Stimulated activated memory B cell treated with anti-CD40 and anti-IgM and Interleukin-4, amounts not matched to agents 10 μg/mL and 1 μg/mL and 100 μg/mL, for 72 hours (primary cell): ENCODE results near the gene ZNF91.
"Not testable (repeated sequence)": the region's sequence is repeated elsewhere in the genome, so short reads cannot be mapped to it uniquely, and the experiment has no call there.

Experiments used
- ATAC-seq: fragments of 150-1000 bp; cut with Tn5 transposase; 2 replicates; pipeline ENCODE4 v1.10.0; 2021
- H3K27ac Mint-ChIP-seq: one replicate; pipeline ENCODE4 v1.8.0; 2022; ENCODE audit warnings: mild to moderate bottlenecking, mixed read lengths
- H3K27me3 Mint-ChIP-seq: one replicate; pipeline ENCODE4 v1.8.0; 2022; ENCODE audit warnings: mixed read lengths
- H3K36me3 Mint-ChIP-seq: one replicate; pipeline ENCODE4 v1.8.0; 2022; ENCODE audit warnings: mixed read lengths
- H3K4me1 Mint-ChIP-seq: one replicate; pipeline ENCODE4 v1.8.0; 2022; ENCODE audit warnings: mixed read lengths
- H3K4me3 Mint-ChIP-seq: one replicate; pipeline ENCODE4 v1.8.0; 2022; ENCODE audit warnings: mild to moderate bottlenecking, moderate library complexity, mixed read lengths
- H3K9me3 Mint-ChIP-seq: one replicate; pipeline ENCODE4 v1.8.0; 2022; ENCODE audit warnings: mixed read lengths

The ZNF91 gene

DNA sequence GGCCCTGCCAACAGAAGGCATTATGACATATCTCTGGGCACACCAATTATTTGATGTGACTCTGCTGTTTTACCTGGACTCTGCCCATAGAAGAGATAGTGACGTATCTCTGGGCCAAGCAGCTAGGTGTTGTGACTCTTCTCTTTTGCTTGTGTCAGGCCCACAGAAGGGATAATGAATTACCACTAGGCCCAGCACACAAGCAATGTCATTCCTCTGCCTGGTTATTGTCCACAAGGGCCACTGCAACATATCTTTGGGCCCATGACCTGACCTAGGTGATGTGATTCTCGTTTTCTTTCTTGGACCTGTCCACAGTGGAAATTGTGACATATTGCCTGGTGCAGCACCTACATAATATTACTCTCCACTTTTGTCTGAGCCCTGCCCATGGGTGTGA, 80.0 kb downstream of the ZNF91 start:
- Mint-ChIP-seq H3K4me3 (no peak overlapping the region), H3K27me3 (no peaks in the 10 kb centered on the region), H3K27ac (no peak overlapping the region), H3K36me3 (no peaks in the 10 kb centered on the region), H3K4me1 (no peaks in the 10 kb centered on the region), H3K9me3 (peaks cover 8% of the 10 kb centered on the region)
- ATAC-seq = no peak

GRCh38 chr19:23314505-23315251, 80.6 kb downstream of the ZNF91 start:
- no peak for ATAC-seq
- Mint-ChIP-seq H3K36me3 (no peaks in the 10 kb centered on the region), H3K27me3 (no peaks in the 10 kb centered on the region), H3K4me3 (no peak overlapping the region), H3K9me3 (peaks cover 8% of the 10 kb centered on the region), H3K4me1 (no peaks in the 10 kb centered on the region), H3K27ac (no peak overlapping the region)

- Mint-ChIP-seq H3K27ac (no peak overlapping the region), H3K4me1 (no peaks in the 10 kb centered on the region), H3K4me3 (no peak overlapping the region), H3K36me3 (no peaks in the 10 kb centered on the region), H3K9me3 (peaks cover 4% of the 10 kb centered on the region), H3K27me3 (no peaks in the 10 kb centered on the region)
- ATAC-seq = no peak
Observed at GRCh38 chr19:23313196-23313595, 82.1 kb downstream of the ZNF91 start.

DNA sequence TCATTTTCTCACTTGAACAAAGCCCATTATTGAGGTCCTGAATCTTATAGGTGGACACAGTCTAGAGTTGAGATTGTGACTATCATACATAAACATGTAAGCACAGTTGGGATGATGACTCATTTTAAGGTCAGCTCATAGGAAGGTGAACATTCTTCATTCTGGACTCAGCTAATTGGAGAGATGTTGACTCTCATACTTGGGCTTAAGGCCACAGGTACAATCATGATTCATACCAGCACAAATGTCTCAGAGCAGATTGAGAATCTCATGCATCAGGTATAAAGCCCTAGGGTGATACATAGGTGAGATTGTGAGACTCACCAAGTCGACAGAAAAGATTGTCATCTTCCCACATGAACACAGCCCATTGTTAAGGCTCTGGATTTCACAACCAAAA, 82.8 kb downstream of the ZNF91 start:
- Mint-ChIP-seq H3K9me3 (peaks cover 4% of the 10 kb centered on the region), H3K27ac (no peak overlapping the region), H3K27me3 (no peaks in the 10 kb centered on the region), H3K4me3 (no peak overlapping the region), H3K4me1 (no peaks in the 10 kb centered on the region), H3K36me3 (no peaks in the 10 kb centered on the region)
- no peak for ATAC-seq

- ATAC-seq = no peak
- H3K27me3 Mint-ChIP-seq = no peaks in the 10 kb centered on the region
- no peak overlapping the region for H3K4me3 Mint-ChIP-seq
- H3K9me3 Mint-ChIP-seq = peaks cover 4% of the 10 kb centered on the region
- no peaks in the 10 kb centered on the region for H3K4me1 Mint-ChIP-seq
- H3K36me3 Mint-ChIP-seq = no peaks in the 10 kb centered on the region
- H3K27ac Mint-ChIP-seq = no peak overlapping the region
Observed at GRCh38 chr19:23311551-23311950, 83.7 kb downstream of the ZNF91 start.

DNA sequence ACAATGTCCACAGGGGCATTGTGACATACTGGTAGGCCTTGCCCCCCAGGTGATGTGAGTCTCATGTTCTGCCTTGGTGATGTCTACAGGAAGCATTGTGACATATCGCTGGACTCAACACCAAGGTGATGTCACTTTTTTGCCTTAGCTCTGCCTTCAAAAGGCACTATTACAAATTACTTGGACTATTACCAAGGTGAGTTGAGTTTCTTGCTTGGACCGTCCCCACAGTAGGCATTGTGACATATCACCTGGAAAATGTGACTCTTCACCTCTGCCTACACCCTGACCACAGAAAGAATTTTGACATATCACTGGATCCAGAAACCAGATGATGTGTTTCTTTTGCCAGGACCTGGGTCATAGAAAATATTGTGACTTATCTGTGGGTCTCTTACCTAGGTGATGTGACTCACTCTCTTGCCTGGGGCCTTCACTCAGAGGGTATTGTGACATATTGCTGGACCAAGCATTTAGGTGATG, 84.5 kb downstream of the ZNF91 start:
- no peak overlapping the region for H3K27ac Mint-ChIP-seq
- no peaks in the 10 kb centered on the region for H3K4me1 Mint-ChIP-seq
- H3K9me3 Mint-ChIP-seq = peaks cover 4% of the 10 kb centered on the region
- ATAC-seq = no peak
- H3K36me3 Mint-ChIP-seq = no peaks in the 10 kb centered on the region
- H3K27me3 Mint-ChIP-seq = no peaks in the 10 kb centered on the region
- H3K4me3 Mint-ChIP-seq = no peak overlapping the region

DNA sequence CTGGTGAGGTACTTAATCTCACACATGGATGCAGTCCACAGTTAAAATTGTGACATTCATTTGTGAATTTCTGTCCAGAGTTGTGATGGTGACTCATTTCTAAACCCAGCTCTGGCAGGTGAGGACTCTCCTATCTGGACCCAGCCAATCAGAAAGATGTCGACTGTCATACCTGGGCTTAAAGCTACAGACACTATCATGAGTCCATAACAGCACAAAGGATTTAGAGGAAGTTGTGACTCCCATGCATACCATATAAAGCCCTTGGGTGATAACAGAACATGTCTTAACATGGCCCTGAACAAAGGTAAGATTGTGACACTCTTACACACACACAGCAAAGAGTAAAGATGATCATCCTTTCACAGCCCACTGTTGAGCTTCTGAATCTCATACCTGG, 85.3 kb downstream of the ZNF91 start:
- peaks cover 4% of the 10 kb centered on the region for H3K9me3 Mint-ChIP-seq

GRCh38 chr19:23305555-23305954, 89.7 kb downstream of the ZNF91 start:
- H3K9me3 Mint-ChIP-seq = peaks cover 10% of the 10 kb centered on the region
- no peak overlapping the region for H3K27ac Mint-ChIP-seq
- no peaks in the 10 kb centered on the region for H3K36me3 Mint-ChIP-seq
- no peak overlapping the region for H3K4me3 Mint-ChIP-seq
- H3K4me1 Mint-ChIP-seq = no peaks in the 10 kb centered on the region
- ATAC-seq = no peak
- H3K27me3 Mint-ChIP-seq = no peaks in the 10 kb centered on the region

More for the DNA sequence above, 85.3 kb downstream of the ZNF91 start:
- no peaks in the 10 kb centered on the region for H3K36me3 Mint-ChIP-seq
- H3K27me3 Mint-ChIP-seq = no peaks in the 10 kb centered on the region
- ATAC-seq = no peak
- H3K27ac Mint-ChIP-seq = no peak overlapping the region
- no peak overlapping the region for H3K4me3 Mint-ChIP-seq
- H3K4me1 Mint-ChIP-seq = no peaks in the 10 kb centered on the region

GRCh38 chr19:23304238-23304637, 91.0 kb downstream of the ZNF91 start:
- no peak overlapping the region for H3K4me3 Mint-ChIP-seq
- ATAC-seq = no peak
- H3K36me3 Mint-ChIP-seq = no peaks in the 10 kb centered on the region
- no peaks in the 10 kb centered on the region for H3K4me1 Mint-ChIP-seq
- H3K27ac Mint-ChIP-seq = no peak overlapping the region
- no peaks in the 10 kb centered on the region for H3K27me3 Mint-ChIP-seq
- H3K9me3 Mint-ChIP-seq = peaks cover 17% of the 10 kb centered on the region

DNA sequence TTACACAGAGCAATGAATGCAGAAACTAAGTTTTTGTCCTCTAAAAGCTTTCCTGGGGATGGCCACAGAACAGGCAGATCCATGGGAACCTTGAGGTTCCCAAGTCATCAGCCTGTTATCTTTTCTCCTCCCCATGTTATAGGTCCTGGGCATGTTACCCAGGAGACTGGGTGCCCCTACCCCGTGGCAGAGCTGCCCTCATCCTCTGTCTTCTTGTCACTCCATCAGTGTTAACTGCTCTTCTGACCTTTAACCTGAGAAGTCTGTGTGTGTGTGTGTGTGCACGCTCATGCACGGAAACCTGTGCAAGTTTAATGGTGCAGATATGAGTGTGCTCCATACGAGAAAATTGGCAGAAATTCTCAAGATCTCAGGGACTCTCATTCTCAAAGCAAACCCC, 101.1 kb downstream of the ZNF91 start:
- Mint-ChIP-seq H3K4me3 (no peak overlapping the region), H3K27me3 (no peaks in the 10 kb centered on the region), H3K27ac (no peak overlapping the region), H3K36me3 (no peaks in the 10 kb centered on the region), H3K4me1 (no peaks in the 10 kb centered on the region), H3K9me3 (peaks cover 2% of the 10 kb centered on the region)
- ATAC-seq = peak; percentile 58

DNA sequence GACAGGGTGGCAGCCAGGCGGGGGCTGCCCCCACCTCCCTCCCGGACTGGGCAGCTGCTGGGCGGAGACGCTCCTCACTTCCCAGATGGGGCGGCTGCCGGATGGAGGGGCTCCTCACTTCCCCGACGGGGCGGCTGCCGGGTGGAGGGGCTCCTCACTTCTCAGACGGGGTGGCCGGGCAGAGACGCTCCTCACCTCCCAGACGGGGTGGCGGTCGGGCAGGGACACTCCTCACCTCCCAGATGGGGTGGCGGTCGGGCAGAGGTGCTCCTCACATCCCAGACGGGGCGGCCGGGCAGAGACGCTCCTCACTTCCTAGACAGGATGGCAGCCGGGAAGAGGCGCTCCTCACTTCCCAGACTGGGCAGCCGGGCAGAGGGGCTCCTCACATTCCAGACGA, 105.3 kb downstream of the ZNF91 start:
- not testable (repeated sequence) for H3K27ac Mint-ChIP-seq, H3K27me3 Mint-ChIP-seq, H3K4me1 Mint-ChIP-seq, ATAC-seq, H3K4me3 Mint-ChIP-seq, H3K36me3 Mint-ChIP-seq, H3K9me3 Mint-ChIP-seq
